ENCODE measurements around the gene GPR108. TPM values are rescaled to one million over a fixed set of nuclear protein-coding genes. Genes with fewer than 3 reads are reported as not detected.
A peak's percentile ranks its signal among the peaks of the same experiment; 100 is the strongest.
"Not testable (repeated sequence)": the region's sequence is repeated elsewhere in the genome, so short reads cannot be mapped to it uniquely, and the experiment has no call there.

GPR108 gene
- total RNA-seq, 6 experiments from 2014 or later = 22.3 to 53.0 (median 41.3) TPM

DNA sequence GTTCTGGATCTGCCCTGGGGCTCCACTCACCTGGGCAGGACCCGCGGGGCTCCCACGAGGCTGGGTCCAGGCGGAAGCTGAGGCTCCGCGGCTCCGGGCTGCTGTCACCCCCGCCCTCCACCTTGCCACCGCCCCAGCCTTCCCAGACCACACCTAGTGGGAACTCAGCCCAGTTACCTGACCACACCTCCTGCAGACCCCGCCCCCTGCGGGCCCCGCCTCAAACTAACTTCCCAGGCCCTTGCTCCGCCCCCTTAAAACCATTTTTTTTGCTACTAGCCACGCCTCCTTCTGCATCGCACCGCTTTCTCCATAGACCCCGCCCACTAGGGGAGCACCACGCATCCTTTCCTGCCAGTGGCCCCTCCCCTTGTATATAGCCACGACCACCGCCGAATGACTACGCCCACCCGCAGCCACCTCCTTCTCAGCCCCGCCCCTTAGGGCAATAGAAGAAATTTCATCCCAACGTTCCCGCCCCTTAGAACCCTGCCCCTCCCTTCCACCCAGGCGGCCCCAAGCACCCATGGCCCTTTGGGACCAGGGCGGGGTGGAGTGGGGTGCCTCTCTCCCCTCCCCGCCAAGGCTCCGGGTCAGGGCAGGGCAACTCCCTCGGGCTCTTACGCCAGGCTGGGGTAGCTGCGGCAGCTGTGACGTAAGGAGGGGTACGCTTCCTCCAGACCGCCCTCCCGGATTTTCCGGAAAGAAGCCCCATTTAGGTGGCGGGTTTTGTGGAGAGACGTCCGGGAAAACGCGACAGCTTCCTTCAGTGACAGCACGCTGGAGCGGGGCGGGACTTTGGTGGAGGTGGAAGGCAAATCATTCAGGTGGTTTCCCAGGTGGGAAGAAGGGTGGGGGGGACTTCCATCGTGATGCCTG, 30.2 kb upstream of the GPR108 start, which contains the start of gene SH2D3A:
TSS of gene SH2D3A (minus strand) at position 79 of the 879 bp plus-strand sequence. CDS start 3,687 bp downstream, outside the sequence.
- WGBS (ENCODE audit: insufficient coverage, low coverage, low lambda C conversion rate, missing lambda C conversion rate) = 2% methylated on average over 26 of the region's 47 CpGs
- H3K4me3 ChIP-seq = peak within 1 kb of the TSS; percentile 19 to 54 (median 27)
- intact Hi-C loops (cut with DNase I) = no loop called here
- H3K9me3 ChIP-seq = no peaks in the 10 kb centered on the region
- H3K27me3 ChIP-seq = no peaks in the 10 kb centered on the region
- TF ChIP-seq CTCF (IDR thresholded peaks at IDR 0.05) (no peak), POLR2A (IDR thresholded peaks at IDR 0.05) (peak; percentile 37)
- peaks cover 0 to 29% (median 5%) of the 10 kb centered on the region in 4 donors for H3K4me1 ChIP-seq
- ATAC-seq (peak; percentile 89 to 92 (median 90)), DNase-seq (peak; percentile 85 to 93 (median 88))
- no peaks in the 10 kb centered on the region for H3K36me3 ChIP-seq
- peak within 1 kb of the TSS in 1 of 3 donors; percentile 30 for H3K27ac ChIP-seq

GRCh38 chr19:6767081-6767356, 29.6 kb upstream of the GPR108 start:
- peaks cover 0 to 29% (median 5%) of the 10 kb centered on the region in 4 donors for H3K4me1 ChIP-seq
- no peaks in the 10 kb centered on the region for H3K9me3 ChIP-seq
- H3K4me3 ChIP-seq = peak overlapping the region; percentile 19 to 54 (median 27)
- no peaks in the 10 kb centered on the region for H3K36me3 ChIP-seq
- WGBS (ENCODE audit: insufficient coverage, low coverage, low lambda C conversion rate, missing lambda C conversion rate) = 3% methylated on average over 6 of the region's 15 CpGs
- TF ChIP-seq POLR2A (IDR thresholded peaks at IDR 0.05) (no peak), CTCF (IDR thresholded peaks at IDR 0.05) (no peak)
- no peak for DNase-seq
- H3K27ac ChIP-seq = peak overlapping the region in 1 of 3 donors; percentile 30
- peak; percentile 8 to 35 (median 12) for ATAC-seq
- no peaks in the 10 kb centered on the region for H3K27me3 ChIP-seq
- intact Hi-C loops (cut with DNase I) = no loop called here

GRCh38 chr19:6766357-6767080, 29.1 kb upstream of the GPR108 start:
- H3K4me1 ChIP-seq = peaks cover 0 to 29% (median 5%) of the 10 kb centered on the region in 4 donors
- DNase-seq = no peak
- H3K9me3 ChIP-seq = no peaks in the 10 kb centered on the region
- TF ChIP-seq POLR2A (IDR thresholded peaks at IDR 0.05) (no peak), CTCF (IDR thresholded peaks at IDR 0.05) (no peak)
- peak overlapping the region; percentile 19 to 54 (median 27) for H3K4me3 ChIP-seq
- intact Hi-C loops (cut with DNase I) = no loop called here
- no peaks in the 10 kb centered on the region for H3K27me3 ChIP-seq
- H3K36me3 ChIP-seq = no peaks in the 10 kb centered on the region
- peak in 1 of 4 donors; percentile 10 for ATAC-seq
- WGBS (ENCODE audit: insufficient coverage, low coverage, low lambda C conversion rate, missing lambda C conversion rate) = 10% methylated on average over 15 of the region's 16 CpGs
- H3K27ac ChIP-seq = no peak overlapping the region

- intact Hi-C loops (cut with DNase I) = no loop called here
- DNase-seq = peak; percentile 40 to 69 (median 59)
- Histone ChIP-seq H3K27ac (no peak overlapping the region), H3K36me3 (no peaks in the 10 kb centered on the region), H3K9me3 (no peaks in the 10 kb centered on the region), H3K4me1 (peaks cover 0 to 29% (median 5%) of the 10 kb centered on the region in 4 donors), H3K27me3 (no peaks in the 10 kb centered on the region), H3K4me3 (no peak overlapping the region)
- peak in 2 of 4 donors; percentile 7 to 8 for ATAC-seq
- 29% methylated on average over 6 of the region's 8 CpGs for WGBS (ENCODE audit: insufficient coverage, low coverage, low lambda C conversion rate, missing lambda C conversion rate)
- no peak for TF ChIP-seq POLR2A (IDR thresholded peaks at IDR 0.05)
- no peak for TF ChIP-seq CTCF (IDR thresholded peaks at IDR 0.05)
Measured at GRCh38 chr19:6765738-6766356, 28.5 kb upstream of the GPR108 start.

DNA sequence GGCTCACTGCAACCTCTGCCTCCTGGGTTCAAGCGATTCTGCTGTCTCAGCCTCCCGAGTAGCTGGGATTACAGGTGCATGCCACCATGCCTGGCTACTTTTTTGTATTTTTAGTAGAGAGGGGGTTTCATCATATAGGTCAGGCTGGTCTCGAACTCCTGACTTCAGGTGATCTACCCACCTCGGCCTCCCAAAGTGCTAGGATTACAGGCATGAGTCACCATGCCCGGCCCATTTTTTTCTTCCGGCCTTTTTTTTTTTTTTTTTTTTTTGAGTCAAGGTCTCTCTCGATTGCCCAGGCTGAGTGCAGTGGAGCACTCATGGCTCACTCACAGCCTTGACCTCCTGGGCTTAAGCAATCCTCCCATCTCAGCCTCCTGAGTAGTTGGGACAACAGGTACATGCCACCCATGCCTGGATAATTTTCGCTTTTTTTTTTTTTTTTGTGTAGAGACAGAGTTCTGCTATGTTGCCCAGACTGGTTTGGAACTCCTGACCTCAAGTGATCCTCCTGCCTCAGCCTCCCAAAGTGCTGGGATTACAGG, 24.9 kb upstream of the GPR108 start:
- intact Hi-C loops (cut with DNase I); DNase-seq; H3K9me3 ChIP-seq; H3K27me3 ChIP-seq; H3K4me3 ChIP-seq; H3K27ac ChIP-seq; H3K36me3 ChIP-seq; ATAC-seq: not testable (repeated sequence)
- H3K4me1 ChIP-seq = peaks cover 0 to 22% (median 5%) of the 10 kb centered on the region in 4 donors
- WGBS (ENCODE audit: insufficient coverage, low coverage, low lambda C conversion rate, missing lambda C conversion rate) = 63% methylated on average over 5 of the region's 8 CpGs
